ENCODE results near the gene CATSPERD. TPM values are rescaled to one million over a fixed set of nuclear protein-coding genes. Genes with fewer than 3 reads are reported as not detected.

CATSPERD gene
- total and polyA plus RNA-seq, 2 of the 4 experiments (the other 2 are of a cell fraction), result not detected

- no TSS peak for BruUV-seq (replicated peaks)
Measured at GRCh38 chr19:5824751-5825150, 104.3 kb downstream of the CATSPERD start.

More at GRCh38 chr19:5824751-5825150, 104.3 kb downstream of the CATSPERD start:
- TF ChIP-seq MAFK (IDR thresholded peaks at IDR 0.05; ENCODE audit: low read depth, low read length), result no peak
- TF ChIP-seq CTCF (conservative IDR thresholded peaks at IDR 0.05; ENCODE audit: low read depth, low read length), result no peak
- no peak for TF ChIP-seq FOS (IDR thresholded peaks at IDR 0.05; ENCODE audit: low read depth, low read length)
- TF ChIP-seq BHLHE40 (IDR thresholded peaks at IDR 0.05; ENCODE audit: low read depth, low read length), result no peak
- H3K9ac ChIP-seq (ENCODE audit: low read depth, low read length), result no peak overlapping the region
- H2BK5ac ChIP-seq (ENCODE audit: low read depth, low read length, poor library complexity, severe bottlenecking), result no peak overlapping the region
- no peak overlapping the region for H3K56ac ChIP-seq (ENCODE audit: extremely low read depth, insufficient read depth, low read length)
- DNase-seq, result no peak
- peaks cover 0 to 6% of the 10 kb centered on the region in 2 experiments; a peak in 2 of 4 replicates for H3K79me1 ChIP-seq (ENCODE audit: low read depth in 1 of 2, low read length in 2 of 2)
- no peaks in the 10 kb centered on the region for H3K9me3 ChIP-seq (ENCODE audit: control insufficient read depth, insufficient read depth, low read length)
- H3K4ac ChIP-seq (ENCODE audit: low read depth, low read length), result no peak overlapping the region
- no peak overlapping the region for H4K5ac ChIP-seq (ENCODE audit: low read depth, low read length)
- H3K4me1 ChIP-seq (ENCODE audit: control insufficient read depth, insufficient read depth, low read length), result peaks cover 15% of the 10 kb centered on the region
- no peak overlapping the region for H3K14ac ChIP-seq (replicated peaks; ENCODE audit: low read depth, low read length)
- no peak overlapping the region for H3K27ac ChIP-seq (ENCODE audit: insufficient read depth, low read length)
- no peaks in the 10 kb centered on the region for H3K36me3 ChIP-seq (ENCODE audit: control insufficient read depth, insufficient read depth, low read length)
- intact Hi-C loops (cut with micrococcal nuclease), result loop anchor here (5.0 kb wide), 1 partner anchor 68 kb away; no protein-coding TSS in a partner anchor
- in situ Hi-C loops (cut with MboI; ENCODE audit: low sequenced_read_pairs), result no loop called here
- H4K8ac ChIP-seq (ENCODE audit: low read depth in 2 of 2, low read length in 2 of 2), result no peak overlapping the region
- H4K20me1 ChIP-seq (ENCODE audit: insufficient read depth, low read length), result no peaks in the 10 kb centered on the region; the same call in 1 of the 2 replicates
- no peak for ATAC-seq (ENCODE audit: low read depth)
- no peak overlapping the region for H2AK5ac ChIP-seq (ENCODE audit: low read depth, low read length)
- no peak overlapping the region for H3K18ac ChIP-seq (ENCODE audit: low read depth, low read length)
- no peak overlapping the region for H4K91ac ChIP-seq (ENCODE audit: insufficient read depth, low read depth, low read length)
- ChIA-PET CTCF (no interaction called here), POLR2A (ENCODE audit: unreplicated experiment) (no interaction called here)
- H3K23ac ChIP-seq (ENCODE audit: low read depth, low read length), result no peak overlapping the region
- H2BK15ac ChIP-seq (ENCODE audit: low read depth, low read length), result no peak overlapping the region
- 73% methylated on average over 2 of the region's 10 CpGs; no CpG with 5 or more reads in 1 of the 2 experiments for WGBS, 2 experiments (ENCODE audit: extremely low coverage in 2 of 2, insufficient read length in 1 of 2)
- H3K4me3 ChIP-seq (ENCODE audit: insufficient read depth, low read depth, low read length), result no peak overlapping the region
- H2BK20ac ChIP-seq (ENCODE audit: low read depth, low read length), result no peak overlapping the region
- H2AFZ ChIP-seq (replicated peaks; ENCODE audit: low read length, poor library complexity), result no peak overlapping the region
- H3K9me1 ChIP-seq (ENCODE audit: insufficient read depth, low read length), result peaks cover 4% of the 10 kb centered on the region; the same call in 1 of the 2 replicates
- dilution Hi-C loops (cut with HindIII; ENCODE audit: low sequenced_read_pairs, unreplicated experiment), result no loop called here
- no peak overlapping the region for H2BK120ac ChIP-seq (ENCODE audit: low read depth, low read length)
- H3K27me3 ChIP-seq (ENCODE audit: control insufficient read depth, insufficient read depth, low read length), result no peaks in the 10 kb centered on the region; the same call in 1 of the 2 replicates
- H2AK9ac ChIP-seq (replicated peaks; ENCODE audit: low read depth, low read length, poor library complexity), result no peak overlapping the region
- no peak overlapping the region for H3K4me2 ChIP-seq (ENCODE audit: low read depth, low read length)
